ENCODE measurements around the gene TCF3.
A peak's percentile ranks its signal among the peaks of the same experiment; 100 is the strongest.

The TCF3 gene

GRCh38 chr19:1572795-1573194 lies 79.6 kb downstream of the TCF3 start:
- peak overlapping the region; percentile 33; the same call in 1 of the 2 replicates for H3K27ac ChIP-seq

GRCh38 chr19:1571358-1571757 lies 81.1 kb downstream of the TCF3 start:
- no peak for TF ChIP-seq CTCF (IDR thresholded peaks at IDR 0.05)
- TF ChIP-seq ZFX (IDR thresholded peaks at IDR 0.05; ENCODE audit: borderline replicate concordance) = no peak
- no peak overlapping the region for H3K27ac ChIP-seq

More at GRCh38 chr19:1572795-1573194, 79.6 kb downstream of the TCF3 start:
- no peak for TF ChIP-seq ZFX (IDR thresholded peaks at IDR 0.05; ENCODE audit: borderline replicate concordance)
- no peak for TF ChIP-seq CTCF (IDR thresholded peaks at IDR 0.05)

- TF ChIP-seq ZFX (IDR thresholded peaks at IDR 0.05; ENCODE audit: borderline replicate concordance) (no peak), CTCF (IDR thresholded peaks at IDR 0.05) (no peak)
- H3K27ac ChIP-seq = no peak overlapping the region
Measured at GRCh38 chr19:1570836-1571235, 81.6 kb downstream of the TCF3 start.

- no peak overlapping the region for H3K27ac ChIP-seq
- TF ChIP-seq CTCF (IDR thresholded peaks at IDR 0.05) (no peak), ZFX (IDR thresholded peaks at IDR 0.05; ENCODE audit: borderline replicate concordance) (no peak)
Measured at GRCh38 chr19:1569997-1570396, 82.4 kb downstream of the TCF3 start.

- H3K27ac ChIP-seq = peak within 1 kb of the TSS; percentile 71
- TF ChIP-seq CTCF (IDR thresholded peaks at IDR 0.05) (no peak), ZFX (IDR thresholded peaks at IDR 0.05; ENCODE audit: borderline replicate concordance) (no peak)
Measured at GRCh38 chr19:1568320-1569019, 83.9 kb downstream of the TCF3 start, which contains the start of gene MEX3D. MEX3D (minus strand) TSS chr19:1568325; CDS start chr19:1568058, 267 bp downstream.

GRCh38 chr19:1567848-1568227 lies 84.6 kb downstream of the TCF3 start:
- TF ChIP-seq ZFX (IDR thresholded peaks at IDR 0.05; ENCODE audit: borderline replicate concordance) (no peak), CTCF (IDR thresholded peaks at IDR 0.05) (no peak)
- H3K27ac ChIP-seq = peak overlapping the region; percentile 71

- TF ChIP-seq CTCF (IDR thresholded peaks at IDR 0.05) = no peak
- no peak for TF ChIP-seq ZFX (IDR thresholded peaks at IDR 0.05; ENCODE audit: borderline replicate concordance)
- H3K27ac ChIP-seq = peak overlapping the region; percentile 71
Measured at GRCh38 chr19:1567116-1567847, 85.1 kb downstream of the TCF3 start.

Data from 22Rv1 (cell line).